ENCODE measurements around the gene CISH.

DNA sequence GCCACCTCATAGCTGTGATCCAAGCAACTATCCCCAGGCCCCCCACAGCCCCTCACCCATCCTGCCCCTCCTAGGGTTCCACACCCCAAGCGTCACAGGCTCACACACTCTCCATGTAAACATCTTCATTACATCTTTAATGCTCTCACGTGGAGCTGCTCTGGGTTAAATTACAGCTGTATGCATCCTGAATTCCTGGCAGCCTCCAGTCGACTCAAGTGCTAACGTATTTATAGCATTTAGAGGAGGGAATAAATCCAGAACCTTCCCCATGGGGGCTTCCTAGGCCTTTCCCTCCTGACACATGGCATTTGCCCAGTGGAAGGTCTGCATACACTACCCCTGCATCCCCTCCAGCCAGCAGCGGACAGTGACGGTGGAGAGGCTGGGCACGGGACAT, 53.7 kb downstream of the CISH start:
- TF ChIP-seq, protein P1, sequence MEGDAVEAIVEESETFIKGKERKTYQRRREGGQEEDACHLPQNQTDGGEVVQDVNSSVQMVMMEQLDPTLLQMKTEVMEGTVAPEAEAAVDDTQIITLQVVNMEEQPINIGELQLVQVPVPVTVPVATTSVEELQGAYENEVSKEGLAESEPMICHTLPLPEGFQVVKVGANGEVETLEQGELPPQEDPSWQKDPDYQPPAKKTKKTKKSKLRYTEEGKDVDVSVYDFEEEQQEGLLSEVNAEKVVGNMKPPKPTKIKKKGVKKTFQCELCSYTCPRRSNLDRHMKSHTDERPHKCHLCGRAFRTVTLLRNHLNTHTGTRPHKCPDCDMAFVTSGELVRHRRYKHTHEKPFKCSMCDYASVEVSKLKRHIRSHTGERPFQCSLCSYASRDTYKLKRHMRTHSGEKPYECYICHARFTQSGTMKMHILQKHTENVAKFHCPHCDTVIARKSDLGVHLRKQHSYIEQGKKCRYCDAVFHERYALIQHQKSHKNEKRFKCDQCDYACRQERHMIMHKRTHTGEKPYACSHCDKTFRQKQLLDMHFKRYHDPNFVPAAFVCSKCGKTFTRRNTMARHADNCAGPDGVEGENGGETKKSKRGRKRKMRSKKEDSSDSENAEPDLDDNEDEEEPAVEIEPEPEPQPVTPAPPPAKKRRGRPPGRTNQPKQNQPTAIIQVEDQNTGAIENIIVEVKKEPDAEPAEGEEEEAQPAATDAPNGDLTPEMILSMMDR (IDR thresholded peaks at IDR 0.05): no peak
- TF ChIP-seq POLR2A (IDR thresholded peaks at IDR 0.05): no peak

Data from testis (tissue), 2 donors.